Activated gamma-delta T cell (primary cell): Measurements from ENCODE around the gene PLP1.
"Not testable (repeated sequence)": the region's sequence is repeated elsewhere in the genome, so short reads cannot be mapped to it uniquely, and the experiment has no call there.

Experiments used
- DNase-seq: peaks from one replicate; lab custom pipeline; 2025; lab: John Stamatoyannopoulos, UW

Gene PLP1

DNA sequence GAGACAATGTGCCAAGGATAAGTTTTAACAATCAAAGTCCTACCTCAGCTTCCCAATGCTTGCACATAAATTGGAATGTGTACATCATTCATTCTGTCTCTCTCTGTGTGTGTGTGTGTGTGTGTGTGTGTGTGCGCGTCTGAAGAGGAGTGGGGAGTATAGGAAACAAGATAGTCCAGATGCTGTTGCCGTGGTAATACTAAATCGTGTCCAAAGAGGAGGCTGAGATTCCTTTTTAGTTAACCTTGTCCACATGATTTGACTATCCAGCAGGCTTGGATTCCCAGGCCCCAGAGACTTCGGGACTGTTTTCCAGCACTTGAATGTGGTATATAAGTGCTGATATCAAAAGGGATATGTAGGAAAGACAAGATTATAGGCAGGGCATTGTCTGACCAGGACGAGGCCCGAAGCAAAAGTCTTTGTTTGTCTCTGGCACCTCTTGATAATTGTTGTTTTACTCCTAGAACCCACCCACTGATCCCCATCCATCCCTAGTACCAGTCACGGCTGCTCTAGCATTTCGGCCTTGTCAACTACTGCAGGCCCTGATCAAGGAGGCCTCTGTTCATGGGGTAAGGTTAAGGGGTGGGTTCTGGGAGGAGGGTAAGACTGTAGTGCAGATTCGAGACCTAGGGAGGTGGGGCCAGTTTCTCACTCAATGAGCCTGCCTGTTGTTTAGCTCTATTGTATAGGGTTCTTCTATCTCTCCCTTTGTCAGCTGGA is 3.9 kb downstream of the PLP1 start:
- DNase-seq, result no peak

DNA sequence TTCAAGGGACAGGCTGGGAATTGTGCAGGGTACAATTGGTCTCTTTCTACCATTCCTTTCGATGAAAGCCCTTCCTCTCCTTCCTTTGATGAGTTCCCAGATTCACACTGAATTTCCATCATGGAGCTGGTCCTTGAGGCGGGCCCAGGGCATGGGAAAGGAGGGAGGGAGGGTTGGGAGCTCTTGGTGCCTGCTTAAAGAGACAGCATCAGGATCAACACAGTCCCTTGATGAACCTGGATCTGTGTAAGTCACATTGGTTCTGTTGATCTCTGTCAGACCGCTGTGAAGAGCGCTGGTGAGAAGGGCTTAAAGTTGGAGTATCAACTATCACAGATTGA is 4.4 kb downstream of the PLP1 start:
- no peak for DNase-seq

DNA sequence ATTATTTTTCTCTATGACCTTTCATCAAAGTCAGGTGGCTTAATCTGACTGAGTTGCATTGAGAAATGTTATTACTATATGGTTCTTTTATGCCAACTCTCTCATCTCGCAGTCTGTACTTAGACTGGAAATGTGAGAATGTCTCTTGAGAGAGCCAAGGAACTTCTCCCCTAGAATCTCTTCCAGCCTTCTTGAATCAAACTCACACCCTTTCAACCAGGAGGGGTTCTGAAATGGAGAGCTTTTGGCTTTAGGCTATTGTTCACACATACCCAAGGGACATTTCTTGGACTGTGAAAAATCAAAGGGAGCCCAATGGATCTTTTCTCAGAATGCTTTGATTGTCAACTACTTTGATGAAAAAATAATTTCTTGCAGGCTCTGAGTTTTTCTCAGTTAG is 5.1 kb downstream of the PLP1 start:
- no peak for DNase-seq

DNA sequence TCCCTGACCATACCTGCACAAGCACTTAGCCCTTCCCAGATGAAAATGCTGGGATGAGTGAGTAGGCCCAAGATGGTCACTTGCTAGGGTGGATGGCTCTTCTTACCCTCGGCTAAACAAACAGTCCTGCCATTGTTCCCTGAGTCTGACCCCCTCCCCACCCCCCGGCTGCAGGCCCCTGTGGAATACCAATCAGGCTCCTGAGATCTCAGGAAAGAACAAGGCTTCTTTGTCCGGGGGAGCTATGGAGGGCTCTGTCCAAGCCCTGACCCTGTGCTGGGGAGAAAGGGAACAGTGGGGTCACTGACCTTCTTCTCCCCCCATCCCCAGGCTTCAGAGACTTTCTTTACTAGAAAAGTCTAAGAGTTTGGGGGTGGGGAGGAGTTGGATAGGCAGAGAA is 6.0 kb downstream of the PLP1 start:
- DNase-seq, result no peak

DNA sequence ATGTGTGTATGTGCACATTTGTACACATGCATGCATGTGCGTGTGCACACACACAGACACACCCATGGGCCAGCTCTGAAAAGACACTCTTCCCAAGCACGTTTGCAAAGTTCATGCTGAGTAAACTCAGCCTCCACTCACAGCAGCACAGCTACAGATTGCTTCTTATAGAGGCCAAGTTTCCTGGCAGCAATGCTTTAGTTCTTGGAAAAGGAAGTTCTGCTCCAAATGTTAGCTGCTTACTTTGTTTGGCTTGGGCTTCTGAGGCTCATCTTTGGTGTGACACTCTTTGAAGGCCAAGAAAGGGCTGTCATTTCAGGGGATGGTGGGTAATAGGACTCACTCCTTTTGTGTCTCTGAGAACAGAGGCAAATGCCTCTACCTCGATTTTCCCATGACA is 6.6 kb downstream of the PLP1 start:
- DNase-seq, result no peak

DNA sequence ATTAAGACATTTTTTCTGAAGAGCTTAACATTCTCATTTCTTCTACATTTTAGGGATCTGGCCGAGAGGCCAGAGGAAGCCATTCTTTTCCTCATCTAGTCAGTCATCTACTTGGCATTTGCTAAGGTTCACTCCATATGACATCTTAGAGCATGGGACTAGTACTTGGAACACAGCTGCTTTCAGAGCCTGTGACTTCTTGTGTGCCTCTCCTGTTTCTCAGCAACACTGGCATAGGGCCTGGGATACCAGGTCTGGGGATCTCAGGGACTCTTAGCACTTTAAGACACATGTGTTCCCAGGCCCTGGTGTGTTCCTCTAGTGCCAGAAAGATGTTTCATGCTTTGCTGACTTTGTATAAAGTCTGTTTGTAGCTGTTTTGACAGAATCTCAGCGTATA is 7.3 kb downstream of the PLP1 start:
- no peak for DNase-seq

DNA sequence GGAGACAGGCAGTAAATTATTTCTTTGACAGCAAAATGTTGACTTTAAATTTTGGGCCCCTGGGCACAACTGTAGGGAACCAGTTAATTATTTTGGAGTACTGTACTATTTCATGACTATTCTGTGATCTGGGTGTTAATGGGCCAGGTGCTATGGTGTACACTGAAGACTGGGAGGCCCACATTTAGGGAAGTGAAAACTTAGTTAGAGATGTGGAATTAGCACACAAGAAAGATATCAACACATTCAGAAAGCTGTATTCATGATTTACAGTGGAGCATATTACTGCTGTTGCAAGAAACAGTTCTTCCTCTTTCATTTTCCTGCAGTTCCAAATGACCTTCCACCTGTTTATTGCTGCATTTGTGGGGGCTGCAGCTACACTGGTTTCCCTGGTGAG is 12.4 kb downstream of the PLP1 start:
- no peak for DNase-seq

DNA sequence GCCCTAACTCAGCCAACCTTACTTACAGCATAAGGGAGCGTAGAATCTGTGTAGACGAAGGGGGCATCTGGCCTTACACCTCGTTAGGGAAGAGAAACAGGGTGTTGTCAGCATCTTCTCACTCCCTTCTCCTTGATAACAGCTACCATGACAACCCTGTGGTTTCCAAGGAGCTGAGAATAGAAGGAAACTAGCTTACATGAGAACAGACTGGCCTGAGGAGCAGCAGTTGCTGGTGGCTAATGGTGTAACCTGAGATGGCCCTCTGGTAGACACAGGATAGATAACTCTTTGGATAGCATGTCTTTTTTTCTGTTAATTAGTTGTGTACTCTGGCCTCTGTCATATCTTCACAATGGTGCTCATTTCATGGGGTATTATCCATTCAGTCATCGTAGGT is 14.6 kb downstream of the PLP1 start:
- no peak for DNase-seq

DNA sequence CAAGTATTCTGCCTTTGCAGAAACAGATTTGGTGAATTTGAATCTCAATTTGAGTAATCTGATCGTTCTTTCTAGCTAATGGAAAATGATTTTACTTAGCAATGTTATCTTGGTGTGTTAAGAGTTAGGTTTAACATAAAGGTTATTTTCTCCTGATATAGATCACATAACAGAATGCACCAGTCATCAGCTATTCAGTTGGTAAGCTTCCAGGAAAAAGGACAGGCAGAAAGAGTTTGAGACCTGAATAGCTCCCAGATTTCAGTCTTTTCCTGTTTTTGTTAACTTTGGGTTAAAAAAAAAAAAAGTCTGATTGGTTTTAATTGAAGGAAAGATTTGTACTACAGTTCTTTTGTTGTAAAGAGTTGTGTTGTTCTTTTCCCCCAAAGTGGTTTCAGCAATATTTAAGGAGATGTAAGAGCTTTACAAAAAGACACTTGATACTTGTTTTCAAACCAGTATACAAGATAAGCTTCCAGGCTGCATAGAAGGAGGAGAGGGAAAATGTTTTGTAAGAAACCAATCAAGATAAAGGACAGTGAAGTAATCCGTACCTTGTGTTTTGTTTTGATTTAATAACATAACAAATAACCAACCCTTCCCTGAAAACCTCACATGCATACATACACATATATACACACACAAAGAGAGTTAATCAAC is 15.3 kb downstream of the PLP1 start:
- no peak for DNase-seq

DNA sequence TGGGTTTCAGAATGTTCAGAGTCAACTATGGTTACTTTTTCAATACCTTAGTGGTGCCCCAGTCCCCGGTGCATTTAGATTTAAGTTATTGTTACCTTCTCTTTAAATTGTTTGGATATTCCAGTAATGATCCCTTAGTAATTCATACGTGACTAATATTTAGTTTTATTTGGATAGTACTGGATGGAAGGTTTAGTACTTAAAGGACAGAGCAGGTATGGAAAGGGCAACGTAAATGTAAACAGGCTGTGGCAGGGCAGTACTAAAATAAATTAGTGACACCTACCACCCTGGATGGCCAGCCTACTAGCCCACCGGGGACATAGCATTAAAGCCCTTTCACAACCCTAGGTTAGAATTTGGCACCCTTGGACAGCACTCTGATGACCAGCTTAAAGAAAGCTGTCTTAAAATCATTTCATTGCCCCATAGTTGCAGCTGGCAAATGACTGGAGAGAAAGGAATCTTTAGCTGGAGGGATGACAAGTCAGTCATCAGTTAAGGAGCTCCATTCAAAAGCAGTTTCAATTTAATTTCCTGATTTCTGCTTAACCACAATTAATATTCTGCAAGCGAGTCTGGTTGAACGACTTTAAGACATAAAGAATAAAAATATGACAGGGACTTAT is 16.4 kb downstream of the PLP1 start:
- no peak for DNase-seq

DNA sequence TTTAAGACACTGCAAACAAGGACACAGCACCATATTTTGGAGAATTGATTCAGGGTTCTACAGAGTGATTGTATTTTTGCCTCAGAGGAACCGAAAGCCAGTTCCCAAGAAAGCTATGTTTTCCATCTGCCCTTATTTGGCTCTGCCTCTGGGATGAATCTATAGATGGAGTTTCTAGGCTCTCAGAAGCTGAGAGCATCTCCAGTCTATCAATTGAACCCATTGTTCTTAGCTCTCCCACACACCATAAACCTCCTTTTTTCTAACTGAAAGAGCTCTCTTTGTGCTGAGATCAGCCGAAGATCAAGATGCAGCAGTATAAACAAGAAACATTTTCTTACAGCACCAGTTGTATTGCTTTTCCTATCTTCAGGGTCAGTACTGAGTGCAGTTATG is 16.9 kb downstream of the PLP1 start:
- no peak for DNase-seq

DNA sequence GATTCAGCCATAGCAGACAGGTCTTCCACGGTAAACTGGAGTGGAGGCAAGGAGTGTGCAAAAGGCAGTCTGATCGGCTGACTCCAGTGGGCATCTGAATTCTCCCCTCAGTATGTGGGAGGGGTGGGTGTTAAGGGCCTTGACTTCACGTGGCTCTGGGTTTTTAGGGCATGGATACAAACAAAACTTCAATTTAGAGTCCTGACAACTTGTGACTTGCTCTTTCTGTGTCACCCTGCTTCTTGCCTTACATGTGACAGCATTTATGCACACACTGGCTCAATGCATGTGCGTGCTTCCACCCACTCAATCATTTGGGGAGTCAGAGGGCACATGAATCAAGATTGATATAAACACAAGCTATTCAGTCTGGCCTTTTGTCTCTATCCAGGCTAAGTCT is 17.5 kb downstream of the PLP1 start:
- DNase-seq, result no peak

DNA sequence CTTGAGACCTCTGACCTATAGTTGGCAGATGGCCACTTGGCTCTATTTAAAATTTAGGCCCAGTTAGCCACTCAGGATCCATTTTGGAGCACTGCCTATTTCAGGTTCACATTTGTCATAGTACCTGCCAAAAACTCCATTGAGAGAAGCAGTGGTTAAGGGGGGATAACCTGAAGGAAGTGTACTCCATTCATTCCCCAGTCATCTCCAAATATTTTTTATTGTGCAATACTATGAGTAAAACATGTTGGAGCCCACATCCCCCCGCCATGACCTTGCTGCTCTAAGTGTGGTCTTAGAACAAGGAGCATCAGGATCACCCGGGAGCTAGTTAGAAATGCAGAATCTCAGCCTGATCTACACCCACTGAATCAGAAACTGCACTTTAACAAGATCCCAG is 21.1 kb downstream of the PLP1 start:
- DNase-seq, result no peak

DNA sequence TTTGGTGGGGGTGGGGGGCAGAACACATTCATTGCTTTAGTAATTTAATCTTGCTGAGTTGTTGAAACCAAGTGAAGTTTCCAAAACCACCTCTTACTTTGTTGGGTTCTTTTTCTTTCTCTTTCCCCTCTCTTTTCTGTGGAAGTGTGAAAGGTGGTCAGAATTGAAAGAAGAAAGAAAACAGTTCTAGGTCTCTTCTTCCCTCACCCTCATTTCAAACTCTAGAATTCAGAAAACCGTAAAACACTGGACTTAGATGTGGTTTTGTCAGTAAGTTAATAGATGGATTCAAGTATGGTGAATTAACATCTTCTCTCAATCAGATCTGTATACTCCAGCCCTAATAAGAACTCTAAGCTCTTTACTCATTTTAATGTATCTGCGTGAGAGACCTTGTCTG is 23.7 kb downstream of the PLP1 start:
- DNase-seq, result no peak

DNA sequence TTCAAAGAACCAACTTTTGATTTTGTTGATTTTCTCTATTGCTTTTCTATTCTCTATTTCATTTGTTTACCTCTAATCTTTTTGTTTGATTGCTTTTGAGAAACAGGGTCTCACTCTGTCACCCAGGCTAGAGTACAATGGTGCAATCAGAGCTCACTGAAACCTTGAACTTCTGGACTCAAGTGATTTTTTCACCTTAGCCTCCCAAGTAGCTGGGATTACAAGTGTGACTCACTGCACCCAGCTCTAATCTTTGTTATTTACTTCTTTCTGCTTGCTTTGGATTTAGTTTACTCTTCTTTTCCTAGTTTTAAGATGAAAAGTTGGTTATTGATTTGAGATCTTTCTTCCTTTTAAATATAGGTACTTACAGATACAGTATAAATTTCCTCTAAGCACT is 29.2 kb downstream of the PLP1 start:
- no peak for DNase-seq

DNA sequence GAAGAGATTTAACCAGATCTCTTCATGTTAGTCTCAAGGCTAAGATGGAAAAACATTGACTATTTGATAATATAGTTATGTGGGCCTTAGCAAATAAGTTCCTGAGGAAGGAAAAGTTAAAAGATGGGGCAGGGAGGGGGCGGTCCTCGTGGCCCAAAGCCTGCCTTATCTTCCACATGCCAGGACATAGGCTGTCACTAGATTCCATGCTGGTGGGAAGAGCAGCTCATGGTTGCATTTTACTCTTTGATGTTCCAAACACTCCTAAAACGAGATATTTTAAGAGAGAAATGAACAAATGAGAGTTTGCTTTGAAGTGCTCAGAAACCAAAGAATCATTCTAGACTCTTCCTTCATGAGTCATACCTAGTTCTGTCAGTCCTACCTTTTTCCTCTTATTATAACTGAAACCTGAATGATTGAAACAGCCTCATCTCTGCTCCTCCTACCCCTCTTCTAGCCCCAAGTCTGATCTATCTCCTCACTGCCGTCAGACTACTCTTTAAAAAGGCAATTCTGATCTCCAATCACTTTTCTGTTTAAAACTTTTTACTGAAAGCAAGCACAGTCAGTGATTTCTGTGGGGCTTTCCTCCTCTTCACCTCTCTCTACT is 30.3 kb downstream of the PLP1 start:
- DNase-seq, result no peak

DNA sequence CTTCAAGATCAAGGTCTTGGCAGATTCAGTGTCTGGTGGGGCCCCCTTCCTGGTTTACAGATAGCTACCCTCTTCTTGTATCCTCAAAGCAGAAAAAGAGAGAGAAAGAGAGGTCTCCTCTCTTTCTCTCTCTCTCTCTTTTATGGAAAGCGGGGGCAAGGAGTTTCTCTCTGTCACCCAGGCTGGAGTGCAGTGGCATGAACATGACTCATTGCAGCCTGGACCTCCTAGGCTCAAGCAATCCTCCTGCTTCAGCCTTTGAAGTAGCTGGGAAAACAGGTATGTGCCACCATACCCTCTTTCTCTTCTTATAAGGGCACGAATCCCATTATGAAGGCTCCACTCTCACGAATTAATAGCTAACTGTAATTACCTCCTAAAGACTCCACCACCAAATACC is 35.2 kb downstream of the PLP1 start:
- DNase-seq, result no peak

DNA sequence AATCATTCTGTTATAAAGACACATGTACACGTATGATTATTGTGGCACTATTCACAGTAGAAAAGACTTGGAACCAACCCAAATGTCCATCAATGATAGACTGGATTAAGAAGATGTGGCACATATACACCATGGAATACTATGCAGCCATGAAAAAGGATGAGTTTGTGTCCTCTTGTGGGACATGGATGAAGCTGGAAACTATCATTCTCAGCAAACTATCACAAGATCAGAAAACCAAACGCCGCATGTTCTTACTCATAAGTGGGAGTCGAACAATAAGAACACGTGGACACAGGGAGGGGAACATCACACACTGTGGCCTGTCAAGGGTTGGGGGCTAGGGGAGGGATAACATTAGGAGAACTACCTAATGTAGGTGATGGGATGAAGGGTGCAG is 40.5 kb downstream of the PLP1 start:
- DNase-seq, result not testable (repeated sequence)

DNA sequence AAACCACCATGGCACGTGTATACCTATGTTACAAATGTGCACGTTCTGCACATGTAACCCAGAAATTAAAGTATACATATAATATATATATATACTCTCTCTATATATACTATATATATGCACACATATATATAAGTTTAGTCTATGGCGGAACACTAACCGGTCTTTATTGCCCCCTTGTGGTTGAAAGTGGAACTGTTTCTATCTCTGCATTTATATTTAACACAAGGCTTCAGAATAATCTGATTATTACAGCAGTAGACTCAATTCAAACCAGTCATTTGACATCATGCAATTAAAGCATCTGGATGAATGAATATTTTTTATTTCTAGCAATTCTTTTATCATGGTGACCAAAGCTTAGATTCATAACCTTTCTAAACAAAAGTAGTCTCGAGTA is 40.9 kb downstream of the PLP1 start:
- DNase-seq, result no peak

DNA sequence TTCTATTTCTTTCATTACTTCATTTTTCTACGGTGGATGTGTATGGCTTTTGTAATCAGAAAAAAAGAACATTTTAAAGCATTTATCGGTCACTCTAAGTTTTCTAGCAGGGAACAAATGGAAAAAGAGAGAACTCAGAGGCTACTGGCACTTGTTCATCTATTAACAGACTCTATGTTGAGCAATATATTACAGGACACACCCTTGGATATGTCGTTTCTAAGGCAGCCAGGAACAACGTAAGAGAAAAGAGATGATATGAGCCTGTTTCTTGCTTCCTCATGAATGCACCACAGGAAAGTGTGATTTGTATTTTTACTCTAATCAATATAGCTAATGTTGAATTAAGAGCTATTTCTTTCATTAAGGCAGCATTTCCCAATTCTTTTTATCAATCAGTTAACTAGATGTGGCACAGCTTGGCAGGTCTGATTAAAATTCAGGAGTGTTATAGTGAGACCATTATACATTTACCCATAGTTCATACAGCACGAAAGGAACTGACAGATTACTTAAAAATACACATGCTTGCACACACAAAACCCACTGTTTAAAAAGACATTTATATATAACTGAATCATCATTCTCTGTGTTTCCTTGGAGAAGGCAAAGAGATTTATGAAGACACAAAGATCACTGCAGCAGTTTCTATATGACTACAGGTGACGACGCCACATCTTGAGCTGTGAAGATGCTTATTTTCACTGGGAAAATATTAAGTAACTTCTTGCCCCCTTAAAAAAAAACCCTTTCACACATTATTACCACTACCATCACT is 42.4 kb downstream of the PLP1 start:
- no peak for DNase-seq

DNA sequence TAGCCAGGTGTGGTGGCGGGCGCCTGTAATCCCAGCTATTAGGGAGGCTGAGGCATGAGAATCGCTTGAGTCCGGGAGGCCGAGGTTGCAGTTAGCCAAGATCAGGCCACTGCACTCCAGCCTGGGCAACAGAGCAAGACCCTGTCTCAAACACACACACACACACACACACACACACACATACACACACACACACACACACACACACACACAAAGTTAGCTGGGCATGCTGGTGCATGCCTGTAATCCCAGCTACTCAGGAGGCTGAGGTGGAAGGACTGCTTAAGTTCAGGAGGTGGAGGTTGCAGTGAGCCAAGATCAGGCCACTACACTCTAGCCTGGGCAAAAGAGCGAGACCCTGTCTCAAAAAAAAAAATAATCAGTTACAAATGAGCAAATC is 44.2 kb downstream of the PLP1 start:
- DNase-seq, result not testable (repeated sequence)

DNA sequence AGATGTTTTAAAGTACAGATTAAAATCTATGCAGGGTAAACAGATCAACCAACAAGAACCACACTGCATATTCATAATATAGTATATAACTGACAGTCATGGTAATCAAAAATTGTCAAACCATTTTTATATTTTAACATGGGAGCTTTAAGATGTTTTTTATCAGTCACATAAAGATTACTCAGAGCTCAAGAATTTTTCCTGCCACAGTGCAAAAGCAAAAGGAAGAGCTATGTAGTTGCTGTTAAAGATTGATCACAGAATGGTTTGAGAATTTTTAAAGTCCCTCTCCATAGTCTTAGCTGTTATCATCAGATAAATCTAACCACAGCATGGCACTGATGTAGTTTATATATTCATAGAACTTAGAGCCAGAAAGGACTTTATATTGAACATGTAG is 47.0 kb downstream of the PLP1 start:
- no peak for DNase-seq
